Activated CD4-positive, alpha-beta T cell treated with anti-CD3 and anti-CD28 coated beads, Interleukin-2, amount 50 U/mL, for 16 hours (primary cell): ENCODE data around the gene MMP15.

Experiments used
- DNase-seq: peaks from one replicate; pipeline ENCODE4 v3.0.0-alpha.2; 2020

Gene MMP15

DNA sequence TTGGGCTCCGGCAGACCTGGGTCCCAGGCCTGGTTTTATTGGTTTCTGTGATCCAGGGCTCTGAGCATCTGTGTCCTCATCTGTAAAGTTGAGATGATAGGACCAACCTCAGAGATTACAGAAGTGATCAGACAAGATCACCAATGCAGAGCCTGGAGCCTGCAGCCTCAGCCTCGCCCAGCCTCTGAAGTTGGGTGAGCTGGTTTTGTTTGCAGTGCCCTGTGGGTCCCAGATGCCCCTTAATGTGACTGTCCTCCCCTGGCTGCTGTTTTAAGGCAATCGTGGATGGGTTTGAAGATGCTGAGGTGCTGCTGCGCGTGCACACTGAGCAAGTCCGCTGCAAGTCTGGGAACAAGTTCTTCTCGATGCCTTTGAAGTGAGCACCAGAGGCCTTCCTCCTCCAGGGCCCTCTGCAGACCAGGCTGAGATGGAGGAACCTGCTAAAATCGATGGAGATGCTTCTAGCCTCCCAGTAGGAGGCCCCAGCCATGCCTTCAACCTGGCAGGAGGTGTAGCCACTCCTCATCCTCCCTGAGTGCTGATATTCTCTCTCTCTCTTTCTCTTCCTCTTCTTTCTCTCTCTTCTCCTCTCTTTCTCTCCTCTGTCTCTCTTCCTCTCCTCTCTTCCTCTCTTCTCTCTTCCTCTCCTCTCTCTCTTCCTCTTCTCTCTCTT lies 5.6 kb upstream of the MMP15 start:
- DNase-seq = no peak

GRCh38 chr16:58020628-58021521 lies 4.7 kb upstream of the MMP15 start:
- peak; percentile 58 for DNase-seq

DNA sequence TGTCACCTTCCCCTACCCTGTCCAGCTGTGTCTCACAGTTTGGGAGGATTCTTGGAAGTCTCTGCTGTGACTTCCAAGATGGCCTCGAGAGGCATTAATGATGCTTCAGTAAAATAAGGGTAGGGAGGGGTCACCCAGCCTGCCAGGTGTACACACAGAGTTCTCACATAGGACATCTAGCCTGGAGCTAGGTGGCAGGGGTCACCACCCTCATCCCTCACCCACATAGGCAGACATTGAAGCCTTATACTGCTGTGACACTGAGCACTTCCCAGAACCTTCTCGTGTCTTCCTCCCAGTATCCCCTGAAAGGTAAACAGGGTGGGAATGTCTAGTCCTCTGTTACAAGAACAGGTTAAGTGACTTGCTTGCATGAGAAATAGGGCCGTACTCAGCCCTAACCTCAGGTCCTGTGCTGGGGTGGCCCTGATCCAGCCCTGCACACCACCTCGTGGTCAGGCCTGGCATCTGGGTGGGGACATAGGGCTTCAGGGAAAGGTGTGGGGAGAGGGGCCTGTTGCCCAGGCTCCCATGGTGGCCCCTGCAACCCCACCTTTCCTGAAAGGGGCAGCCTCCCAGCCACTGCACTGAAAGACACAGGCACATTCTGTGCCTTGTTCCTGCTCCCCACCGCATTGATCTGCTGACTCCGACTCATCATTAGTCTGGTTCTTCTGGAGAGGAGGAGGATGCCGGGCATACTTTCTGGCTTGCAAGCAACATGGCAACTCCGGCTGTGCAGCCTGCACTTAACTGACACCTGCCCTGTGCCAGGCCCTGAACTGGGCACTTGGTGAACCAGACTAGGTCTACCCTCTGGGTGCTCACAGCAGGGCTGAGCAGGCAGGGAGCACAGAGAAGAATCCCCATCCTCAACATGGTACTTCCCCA lies 3.6 kb upstream of the MMP15 start:
- DNase-seq = no peak

DNA sequence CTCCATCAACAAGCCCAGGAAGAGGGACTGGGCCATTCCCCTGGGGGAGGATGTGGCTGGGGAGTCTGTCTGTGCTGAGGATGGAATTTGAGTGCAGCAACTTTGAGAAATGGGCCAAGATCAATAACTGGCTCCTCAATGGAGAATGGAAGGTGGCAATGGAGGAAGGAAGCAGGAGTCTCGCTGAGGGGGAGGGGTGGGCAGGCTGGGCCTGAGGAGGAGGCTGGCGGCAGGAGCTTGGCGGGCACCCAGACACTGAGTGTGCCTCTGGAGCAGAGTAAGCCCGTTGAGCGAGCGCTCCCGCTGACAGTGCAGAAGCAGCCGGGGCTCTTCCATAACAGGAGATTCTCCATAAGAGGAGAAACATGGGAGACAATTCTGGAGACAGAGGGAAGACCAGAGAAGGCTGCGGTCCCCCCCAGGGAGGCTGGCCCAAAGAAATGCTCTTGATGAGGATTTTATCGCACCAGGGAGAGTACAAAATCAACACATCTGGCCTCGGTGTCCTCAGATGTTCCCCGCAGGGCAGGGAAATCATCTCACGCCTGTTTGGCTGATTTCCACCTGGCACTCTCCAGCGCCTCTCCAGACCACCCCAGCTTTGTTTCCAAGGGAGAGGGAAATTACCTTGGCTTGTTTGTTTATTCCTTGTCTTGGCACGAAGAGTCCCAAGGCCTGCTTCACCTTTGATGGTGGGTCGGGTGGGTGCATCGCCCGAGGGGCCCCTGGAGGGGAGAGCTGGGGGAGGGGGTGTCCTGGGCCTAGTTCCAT lies 2.8 kb upstream of the MMP15 start:
- no peak for DNase-seq

- DNase-seq = no peak
Observed at GRCh38 chr16:58024486-58025350, 836 bp upstream of the MMP15 start.

DNA sequence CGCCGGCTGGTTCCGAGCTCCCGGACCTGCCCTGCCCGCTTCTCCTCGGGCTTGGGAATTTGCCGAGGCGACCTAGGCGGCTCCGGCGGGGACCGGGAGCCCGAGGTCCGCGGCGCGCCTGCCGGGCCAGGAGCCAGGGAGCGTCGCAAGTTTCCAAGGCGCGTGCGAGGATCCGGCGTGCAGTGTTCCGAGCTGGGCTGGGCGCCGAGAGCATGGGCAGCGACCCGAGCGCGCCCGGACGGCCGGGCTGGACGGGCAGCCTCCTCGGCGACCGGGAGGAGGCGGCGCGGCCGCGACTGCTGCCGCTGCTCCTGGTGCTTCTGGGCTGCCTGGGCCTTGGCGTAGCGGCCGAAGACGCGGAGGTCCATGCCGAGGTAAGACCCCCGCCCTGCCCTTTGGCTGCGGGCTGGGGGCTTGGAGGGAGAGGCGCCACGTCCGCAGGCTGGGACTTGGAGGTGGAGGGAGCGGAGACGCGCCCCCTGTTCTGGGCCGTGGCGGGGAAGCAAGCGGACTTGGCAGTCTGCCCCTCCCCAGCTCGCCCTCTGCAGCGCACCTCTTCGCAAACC lies 668 bp downstream of the MMP15 start:
- no peak for DNase-seq

- DNase-seq = no peak
Observed at GRCh38 chr16:58026705-58027160, 1.2 kb downstream of the MMP15 start.

DNA sequence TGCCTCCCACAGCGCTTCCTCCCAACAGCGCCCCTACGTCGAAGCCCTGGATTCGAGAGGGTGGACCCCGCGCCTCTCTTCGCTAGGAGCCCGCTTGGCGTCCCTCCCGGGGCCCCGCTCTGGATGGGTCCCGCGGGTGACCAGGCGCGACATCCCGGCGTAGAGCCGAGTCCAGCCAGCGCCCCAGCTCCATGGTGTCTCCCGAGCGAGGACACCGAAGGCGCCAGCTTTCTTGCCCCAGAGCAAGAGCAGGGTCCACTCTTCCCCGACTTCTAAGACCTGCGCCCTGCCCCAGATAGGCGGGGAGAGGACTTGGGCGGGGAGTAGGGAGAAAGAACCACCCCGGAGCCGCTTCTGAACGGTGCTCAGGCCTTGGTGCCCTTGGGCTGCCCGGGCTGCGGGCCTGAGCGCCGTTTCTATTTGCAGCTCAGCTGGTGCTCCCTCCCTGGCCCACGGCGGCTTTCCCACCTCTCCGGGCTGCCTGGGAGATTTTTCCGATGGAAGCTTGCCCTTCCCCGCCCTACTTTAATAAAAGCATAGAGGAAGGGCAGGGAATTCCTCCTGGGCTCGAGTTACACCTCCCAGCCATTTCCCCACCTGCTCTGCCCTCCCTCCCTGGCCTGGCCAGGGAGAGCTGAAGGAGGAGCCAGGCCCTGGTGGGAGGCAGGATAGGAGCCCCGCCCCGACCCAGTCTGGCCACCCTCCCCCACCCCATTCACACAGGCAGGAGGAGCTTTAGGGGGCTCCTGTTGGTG lies 1.8 kb downstream of the MMP15 start:
- DNase-seq = no peak

GRCh38 chr16:58027916-58028455 lies 2.4 kb downstream of the MMP15 start:
- DNase-seq = no peak

DNA sequence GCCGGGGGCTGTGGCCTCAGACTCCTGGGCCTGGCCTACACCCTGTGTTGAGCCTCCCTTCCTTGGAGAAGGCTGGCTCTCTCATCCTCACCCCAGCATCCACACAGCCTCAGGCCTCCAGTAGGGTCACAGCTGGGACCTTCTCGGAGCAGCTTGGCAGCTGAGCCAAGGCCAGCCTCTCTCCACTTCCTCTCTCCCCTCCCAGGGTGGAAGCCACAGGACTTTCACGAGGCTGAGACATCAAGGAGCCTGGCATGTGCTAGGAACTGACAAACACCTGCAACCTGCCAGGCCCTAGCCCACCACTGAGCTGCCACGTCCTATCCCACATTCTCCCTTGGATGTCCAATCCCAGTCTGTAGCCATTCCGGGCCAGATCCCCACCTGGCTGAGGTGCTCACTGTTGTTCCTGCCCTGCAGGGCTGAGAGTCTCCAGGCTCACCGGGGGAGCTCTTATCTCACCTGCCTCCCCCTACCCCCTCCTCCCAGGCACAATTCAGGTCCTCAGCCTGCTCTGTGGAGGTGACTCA lies 3.1 kb downstream of the MMP15 start:
- DNase-seq = no peak

GRCh38 chr16:58029410-58029809 lies 3.9 kb downstream of the MMP15 start:
- DNase-seq = no peak

- DNase-seq = no peak
Observed at GRCh38 chr16:58030136-58030840, 4.7 kb downstream of the MMP15 start.

DNA sequence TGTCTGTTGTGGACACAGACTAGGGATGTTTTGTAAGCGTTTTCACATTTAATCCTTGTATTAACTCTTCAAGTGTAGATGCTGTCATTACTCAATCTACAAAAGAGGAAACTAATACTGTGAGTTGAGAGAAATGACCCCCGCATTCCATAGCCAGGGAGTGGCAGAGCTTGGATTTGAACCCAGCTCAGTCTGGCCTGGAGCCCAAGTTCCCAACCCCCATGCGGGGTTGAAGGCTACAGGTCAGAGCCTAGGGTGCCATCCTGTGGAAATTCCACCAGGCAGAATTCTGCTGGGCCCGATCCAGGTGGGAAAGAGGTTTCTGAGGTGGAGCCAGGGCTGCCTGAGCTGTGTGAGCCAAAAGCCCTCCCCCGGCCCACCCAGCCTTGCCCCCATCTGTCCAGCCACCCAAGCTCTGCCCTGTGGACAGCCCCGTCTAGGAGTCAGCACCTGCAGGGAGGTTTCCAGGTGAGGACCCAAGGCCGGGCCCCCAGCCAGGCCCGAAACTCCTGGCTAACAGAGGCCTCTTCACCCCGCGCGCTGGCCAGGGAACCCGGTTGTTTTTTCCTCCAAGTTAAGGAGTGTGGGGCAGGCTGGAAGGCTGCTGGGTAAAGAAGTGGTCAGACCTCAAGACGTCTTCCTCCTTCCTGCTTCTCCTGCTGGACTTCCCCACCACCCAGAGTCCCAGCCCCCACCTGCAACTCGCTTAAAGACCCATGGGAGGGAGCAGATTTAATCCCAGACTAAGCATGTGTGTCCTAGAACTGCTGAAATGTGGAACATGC lies 5.7 kb downstream of the MMP15 start:
- DNase-seq = no peak

GRCh38 chr16:58032710-58033293 lies 7.2 kb downstream of the MMP15 start:
- DNase-seq = no peak

GRCh38 chr16:58034128-58034685 lies 8.7 kb downstream of the MMP15 start:
- no peak for DNase-seq

GRCh38 chr16:58034774-58035173 lies 9.2 kb downstream of the MMP15 start:
- DNase-seq = no peak
